HEK293 (cell line): ENCODE measurements around the gene FBXO21.

Experiments
- CTCF ChIA-PET: fragments of 350-600 bp; formaldehyde crosslinking; extraction: SDS; loops from one replicate; lab custom pipeline; 2021; ENCODE audit warnings: antibody characterized with exemption; lab: Yijun Ruan, JAX
- POLR2A ChIA-PET: fragments of 300-600 bp; formaldehyde crosslinking; extraction: SDS; loops from one replicate; lab custom pipeline; 2020; ENCODE audit warnings: antibody characterized with exemption, inconsistent platforms; lab: Yijun Ruan, JAX
- H3K27ac ChIP-seq: fragments of 200-500 bp; sonication (Bioruptor generic); 2 replicates; pipeline ENCODE4 v1.5.1; 2014; ENCODE audit warnings: low read depth, low read length, control low read depth, inconsistent platforms; ENCODE audit errors: extremely low read depth
- H3K36me3 ChIP-seq, 2 experiments: fragments of 200-500 bp in 1 of 2; sonication (Bioruptor generic) in 1 of 2; 1 replicate in 1 of 2; 2 replicates in 1 of 2; pipeline ENCODE4 v1.5.1; 2014 to 2017; ENCODE audit warnings: inconsistent platforms in 2 of 2, low read length in 2 of 2; ENCODE audit not compliant: control insufficient read depth in 2 of 2, insufficient read depth in 1 of 2
- H3K4me1 ChIP-seq: fragments of 200-500 bp; sonication (Bioruptor generic); 2 replicates; pipeline ENCODE4 v1.5.1; 2014; ENCODE audit warnings: mild to moderate bottlenecking, low read length, inconsistent platforms; ENCODE audit not compliant: control insufficient read depth, insufficient read depth
- H3K4me3 ChIP-seq: 2 replicates; pipeline ENCODE4 v1.5.1; 2011; ENCODE audit warnings: low read depth, mild to moderate bottlenecking, control low read depth, low read length, moderate library complexity
- H3K9me3 ChIP-seq: fragments of 200-500 bp; sonication (Bioruptor generic); 2 replicates; pipeline ENCODE4 v1.5.1; 2014; ENCODE audit warnings: low read depth, low read length, inconsistent platforms; ENCODE audit not compliant: control insufficient read depth, insufficient read depth
- BCL11B ChIP-seq: fragments of 450-650 bp; formaldehyde crosslinking; IDR thresholded peaks from 2 replicates; pipeline ENCODE4 v1.5.1; 2016; ENCODE audit warnings: low read depth, missing biosample characterization, missing genetic modification characterization
- BCL6B ChIP-seq: fragments of 450-650 bp; formaldehyde crosslinking; IDR thresholded peaks from 2 replicates; pipeline ENCODE4 v1.5.1; 2017; ENCODE audit warnings: missing biosample characterization, missing genetic modification characterization
- EGR2 ChIP-seq: fragments of 450-650 bp; formaldehyde crosslinking; IDR thresholded peaks from 2 replicates; pipeline ENCODE4 v1.5.1; 2016; ENCODE audit warnings: low read depth, missing biosample characterization, missing genetic modification characterization
- HOXD13 ChIP-seq: sonication (generic); formaldehyde crosslinking; IDR thresholded peaks from 2 replicates; pipeline ENCODE4 v1.8.0; 2022; ENCODE audit warnings: missing genetic modification reagents, borderline replicate concordance
- IKZF3 ChIP-seq: fragments of 450-650 bp; IDR thresholded peaks from 2 replicates; pipeline ENCODE4 v1.5.0; 2018; ENCODE audit warnings: missing biosample characterization, mild to moderate bottlenecking, missing genetic modification characterization, moderate library complexity
- KLF10 ChIP-seq: fragments of 450-650 bp; IDR thresholded peaks from 2 replicates; pipeline ENCODE4 v1.5.1; 2018; ENCODE audit warnings: missing biosample characterization, mild to moderate bottlenecking, missing genetic modification characterization
- KLF8 ChIP-seq: fragments of 450-650 bp; formaldehyde crosslinking; IDR thresholded peaks from 2 replicates; pipeline ENCODE4 v1.5.1; 2016; ENCODE audit warnings: missing biosample characterization, missing genetic modification characterization
- KLF9 ChIP-seq: fragments of 450-650 bp; formaldehyde crosslinking; IDR thresholded peaks from 2 replicates; pipeline ENCODE4 v1.5.1; 2016; ENCODE audit warnings: missing biosample characterization, missing genetic modification characterization, low read depth
- MEIS1 ChIP-seq: sonication (generic); formaldehyde crosslinking; IDR thresholded peaks from 2 replicates; pipeline ENCODE4 v1.8.1; 2022; ENCODE audit warnings: missing genetic modification reagents, mild to moderate bottlenecking, borderline replicate concordance
- PRDM1 ChIP-seq: fragments of 450-650 bp; formaldehyde crosslinking; IDR thresholded peaks from 2 replicates; pipeline ENCODE4; 2016; ENCODE audit warnings: missing biosample characterization, missing genetic modification characterization
- REPIN1 ChIP-seq: fragments of 450-650 bp; formaldehyde crosslinking; IDR thresholded peaks from 2 replicates; pipeline ENCODE4 v1.5.1; 2017; ENCODE audit warnings: missing biosample characterization, missing genetic modification characterization, low read depth
- SP2 ChIP-seq: fragments of 450-650 bp; formaldehyde crosslinking; IDR thresholded peaks from 2 replicates; pipeline ENCODE4 v1.5.1; 2016; ENCODE audit warnings: missing biosample characterization, missing genetic modification characterization
- WT1 ChIP-seq: fragments of 450-650 bp; formaldehyde crosslinking; IDR thresholded peaks from 2 replicates; pipeline ENCODE4 v1.5.1; 2016; ENCODE audit warnings: missing biosample characterization, missing genetic modification characterization
- ZBTB17 ChIP-seq: fragments of 450-650 bp; formaldehyde crosslinking; IDR thresholded peaks from 2 replicates; pipeline ENCODE4 v1.5.1; 2016; ENCODE audit warnings: missing biosample characterization, missing genetic modification characterization
- ZBTB48 ChIP-seq: fragments of 450-650 bp; formaldehyde crosslinking; IDR thresholded peaks from 2 replicates; pipeline ENCODE4 v1.5.1; 2016; ENCODE audit warnings: missing biosample characterization, missing genetic modification characterization
- ZNF112 ChIP-seq: fragments of 450-650 bp; formaldehyde crosslinking; IDR thresholded peaks from 2 replicates; pipeline ENCODE4 v1.5.0; 2017; ENCODE audit warnings: missing biosample characterization, missing genetic modification characterization
- ZNF121 ChIP-seq: fragments of 450-650 bp; formaldehyde crosslinking; IDR thresholded peaks from 2 replicates; pipeline ENCODE4 v1.5.1; 2016; ENCODE audit warnings: missing biosample characterization, missing genetic modification characterization
- ZNF169 ChIP-seq: fragments of 450-650 bp; formaldehyde crosslinking; IDR thresholded peaks from 2 replicates; pipeline ENCODE4 v1.5.1; 2016; ENCODE audit warnings: missing biosample characterization, missing genetic modification characterization
- ZNF18 ChIP-seq: fragments of 450-650 bp; formaldehyde crosslinking; IDR thresholded peaks from 2 replicates; pipeline ENCODE4 v1.5.1; 2016; ENCODE audit warnings: missing biosample characterization, missing genetic modification characterization
- ZNF202 ChIP-seq: fragments of 450-650 bp; formaldehyde crosslinking; IDR thresholded peaks from 2 replicates; pipeline ENCODE4 v1.5.1; 2016; ENCODE audit warnings: missing biosample characterization, missing genetic modification characterization, borderline replicate concordance
- ZNF239 ChIP-seq: fragments of 450-650 bp; formaldehyde crosslinking; IDR thresholded peaks from 2 replicates; pipeline ENCODE4 v1.5.1; 2016; ENCODE audit warnings: missing biosample characterization, missing genetic modification characterization
- ZNF24 ChIP-seq: fragments of 450-650 bp; formaldehyde crosslinking; IDR thresholded peaks from 2 replicates; pipeline ENCODE4 v1.5.1; 2016; ENCODE audit warnings: missing biosample characterization, missing genetic modification characterization
- ZNF529 ChIP-seq: fragments of 450-650 bp; formaldehyde crosslinking; IDR thresholded peaks from 2 replicates; pipeline ENCODE4 v1.5.1; 2017; ENCODE audit warnings: missing genetic modification characterization, missing biosample characterization; ENCODE audit not compliant: insufficient replicate concordance
- ZNF561 ChIP-seq: fragments of 450-650 bp; IDR thresholded peaks from 2 replicates; pipeline ENCODE4 v1.5.1; 2018; ENCODE audit warnings: missing biosample characterization, missing genetic modification characterization, borderline replicate concordance
- ZNF600 ChIP-seq: fragments of 450-650 bp; formaldehyde crosslinking; IDR thresholded peaks from 2 replicates; pipeline ENCODE4 v1.5.1; 2016; ENCODE audit warnings: missing biosample characterization, missing genetic modification characterization
- ZNF624 ChIP-seq: fragments of 450-650 bp; formaldehyde crosslinking; IDR thresholded peaks from 2 replicates; pipeline ENCODE4 v1.5.1; 2017; ENCODE audit warnings: missing biosample characterization, missing genetic modification characterization
- ZNF645 ChIP-seq: fragments of 450-650 bp; formaldehyde crosslinking; IDR thresholded peaks from 2 replicates; pipeline ENCODE4; 2016; ENCODE audit warnings: missing biosample characterization, missing genetic modification characterization
- ZNF76 ChIP-seq: fragments of 450-650 bp; formaldehyde crosslinking; IDR thresholded peaks from 2 replicates; pipeline ENCODE4; 2016; ENCODE audit warnings: low read depth, missing biosample characterization, missing genetic modification characterization, borderline replicate concordance
- ZSCAN30 ChIP-seq: fragments of 450-650 bp; IDR thresholded peaks from 2 replicates; pipeline ENCODE4 v1.5.1; 2018; ENCODE audit warnings: missing biosample characterization, mild to moderate bottlenecking, missing genetic modification characterization, moderate library complexity
- TF ChIP-seq, protein P1 (sequence below): fragments of 450-650 bp; formaldehyde crosslinking; IDR thresholded peaks from 2 replicates; pipeline ENCODE4 v1.5.1; 2016; ENCODE audit warnings: missing biosample characterization, missing genetic modification characterization
- TF ChIP-seq, protein P2 (sequence below): fragments of 450-650 bp; formaldehyde crosslinking; IDR thresholded peaks from 2 replicates; pipeline ENCODE4 v1.5.1; 2016; ENCODE audit warnings: missing biosample characterization, missing genetic modification characterization

The FBXO21 gene

GRCh38 chr12:117188961-117189724 is 1.1 kb downstream of the FBXO21 start (continued):
- TF ChIP-seq ZNF600 (peak; percentile 90), KLF9 (tag by site-specific recombination) (no peak), BCL6B (tag by site-specific recombination) (no peak), ZNF24 (tag by site-specific recombination) (peak; percentile 25; the same call in 1 of the 2 replicates), ZBTB17 (tag by site-specific recombination) (peak; percentile 33; the same call in 1 of the 2 replicates), ZNF561 (tag by site-specific recombination) (no peak), ZBTB48 (peak; percentile 46; the same call in 1 of the 2 replicates), EGR2 (tag by site-specific recombination) (no peak), ZNF202 (no peak), PRDM1 (tag by site-specific recombination) (peak; percentile 69; the same call in 1 of the 2 replicates), KLF8 (tag by site-specific recombination) (no peak), ZNF169 (tag by site-specific recombination) (no peak), ZNF121 (no peak), REPIN1 (tag by site-specific recombination) (peak; percentile 100)

- CTCF ChIA-PET = interaction anchor here (1.2 kb wide), 1 partner anchor 11 kb away, joined by 3 read pairs; no protein-coding TSS in a partner anchor
Measured at GRCh38 chr12:117188121-117188665, 2.1 kb downstream of the FBXO21 start.

More at GRCh38 chr12:117188121-117188665, 2.1 kb downstream of the FBXO21 start:
- Histone ChIP-seq H3K36me3 (peaks cover 38 to 40% of the 10 kb centered on the region in 2 experiments), H3K27ac (no peak overlapping the region), H3K4me3 (no peak overlapping the region), H3K9me3 (no peaks in the 10 kb centered on the region), H3K4me1 (no peaks in the 10 kb centered on the region)
- POLR2A ChIA-PET = interaction anchor here (0.6 kb wide), 2 partner anchors 69 to 1591 kb away, joined by 3 read pairs; no protein-coding TSS in a partner anchor
- TF ChIP-seq ZNF624 (tag by site-specific recombination) (no peak), ZNF529 (tag by site-specific recombination) (no peak), ZNF645 (tag by site-specific recombination) (no peak), SP2 (no peak), MEIS1 (CRISPR knock-in tag) (no peak), ZNF239 (no peak), ZBTB17 (tag by site-specific recombination) (no peak), KLF10 (tag by site-specific recombination) (no peak), HOXD13 (CRISPR knock-in tag) (no peak), ZSCAN30 (tag by site-specific recombination) (no peak), IKZF3 (tag by site-specific recombination) (no peak), ZNF76 (no peak), ZNF18 (tag by site-specific recombination) (no peak), WT1 (tag by site-specific recombination) (no peak), BCL11B (no peak), ZNF600 (no peak), ZNF112 (tag by site-specific recombination) (no peak)
- TF ChIP-seq, protein P1, sequence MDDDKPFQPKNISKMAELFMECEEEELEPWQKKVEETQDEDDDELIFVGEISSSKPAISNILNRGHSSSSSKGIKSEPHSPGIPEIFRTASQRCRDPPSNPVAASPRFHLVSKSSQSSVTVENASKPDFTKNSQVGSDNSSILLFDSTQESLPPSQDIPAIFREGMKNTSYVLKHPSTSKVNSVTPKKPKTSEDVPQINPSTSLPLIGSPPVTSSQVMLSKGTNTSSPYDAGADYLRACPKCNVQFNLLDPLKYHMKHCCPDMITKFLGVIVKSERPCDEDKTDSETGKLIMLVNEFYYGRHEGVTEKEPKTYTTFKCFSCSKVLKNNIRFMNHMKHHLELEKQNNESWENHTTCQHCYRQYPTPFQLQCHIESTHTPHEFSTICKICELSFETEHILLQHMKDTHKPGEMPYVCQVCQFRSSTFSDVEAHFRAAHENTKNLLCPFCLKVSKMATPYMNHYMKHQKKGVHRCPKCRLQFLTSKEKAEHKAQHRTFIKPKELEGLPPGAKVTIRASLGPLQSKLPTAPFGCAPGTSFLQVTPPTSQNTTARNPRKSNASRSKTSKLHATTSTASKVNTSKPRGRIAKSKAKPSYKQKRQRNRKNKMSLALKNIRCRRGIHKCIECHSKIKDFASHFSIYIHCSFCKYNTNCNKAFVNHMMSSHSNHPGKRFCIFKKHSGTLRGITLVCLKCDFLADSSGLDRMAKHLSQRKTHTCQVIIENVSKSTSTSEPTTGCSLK (tag by site-specific recombination) = no peak
- TF ChIP-seq, protein P2, sequence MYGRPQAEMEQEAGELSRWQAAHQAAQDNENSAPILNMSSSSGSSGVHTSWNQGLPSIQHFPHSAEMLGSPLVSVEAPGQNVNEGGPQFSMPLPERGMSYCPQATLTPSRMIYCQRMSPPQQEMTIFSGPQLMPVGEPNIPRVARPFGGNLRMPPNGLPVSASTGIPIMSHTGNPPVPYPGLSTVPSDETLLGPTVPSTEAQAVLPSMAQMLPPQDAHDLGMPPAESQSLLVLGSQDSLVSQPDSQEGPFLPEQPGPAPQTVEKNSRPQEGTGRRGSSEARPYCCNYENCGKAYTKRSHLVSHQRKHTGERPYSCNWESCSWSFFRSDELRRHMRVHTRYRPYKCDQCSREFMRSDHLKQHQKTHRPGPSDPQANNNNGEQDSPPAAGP = no peak
